Testis (tissue), 2 donors: ENCODE measurements around the gene ZNF146.

Experiments used
- CTCF ChIP-seq, 3 experiments: fragments of 450-650 bp in 2 of 3; fragments of 200-600 bp in 1 of 3; sonication (generic) in 1 of 3; IDR thresholded peaks; one replicate each; pipeline ENCODE4 v1.5.1; 2016 to 2019; ENCODE audit warnings: antibody characterized with exemption in 3 of 3, mild to moderate bottlenecking in 2 of 3, moderate library complexity in 1 of 3
- POLR2A ChIP-seq: fragments of 450-650 bp; IDR thresholded peaks from one replicate; pipeline ENCODE4 v1.6.1; 2017; ENCODE audit warnings: antibody characterized with exemption, mild to moderate bottlenecking, moderate library complexity

- no peak for TF ChIP-seq CTCF (IDR thresholded peaks at IDR 0.05)
- TF ChIP-seq POLR2A: no peak
These were observed 41.2 kb downstream of the ZNF146 start for GRCh38 chr19:36256064-36256463.
